ENCODE results near the gene DHRS11.
A peak's percentile ranks its signal among the peaks of the same experiment; 100 is the strongest.
"Not testable (repeated sequence)": the region's sequence is repeated elsewhere in the genome, so short reads cannot be mapped to it uniquely, and the experiment has no call there.

Gene DHRS11

GRCh38 chr17:36594626-36595401, 3.1 kb downstream of the DHRS11 start:
- no peak for DNase-seq

GRCh38 chr17:36597226-36597625, 5.5 kb downstream of the DHRS11 start:
- no peak for DNase-seq

GRCh38 chr17:36597866-36598777, 6.4 kb downstream of the DHRS11 start:
- no peak for DNase-seq

- no peak for DNase-seq
Observed at GRCh38 chr17:36598951-36599401, 7.3 kb downstream of the DHRS11 start.

GRCh38 chr17:36599546-36600250, 8.0 kb downstream of the DHRS11 start:
- DNase-seq = no peak

GRCh38 chr17:36600465-36600864, 8.8 kb downstream of the DHRS11 start:
- no peak for DNase-seq

- DNase-seq = peak in 3 of 6 experiments; percentile 37 to 51 (median 43)
Observed at GRCh38 chr17:36600936-36601302, 9.2 kb downstream of the DHRS11 start.

GRCh38 chr17:36601303-36602029, 9.8 kb downstream of the DHRS11 start, which contains the start of gene MRM1:
TSS of gene MRM1 (plus strand) at chr17:36601583. CDS start at chr17:36601811, 228 bp downstream.
- peak; percentile 57 to 85 (median 80) for DNase-seq

- DNase-seq = peak in 2 of 6 experiments; percentile 21 to 40
Observed at GRCh38 chr17:36602030-36602748, 10.5 kb downstream of the DHRS11 start.

GRCh38 chr17:36602924-36603384, 11.3 kb downstream of the DHRS11 start:
- peak; percentile 24 to 76 (median 66) for DNase-seq

- DNase-seq = not testable (repeated sequence)
Observed at GRCh38 chr17:36605028-36605427, 13.3 kb downstream of the DHRS11 start.

GRCh38 chr17:36608280-36608679, 16.6 kb downstream of the DHRS11 start:
- DNase-seq = no peak

- DNase-seq = no peak
Observed at GRCh38 chr17:36608794-36609497, 17.3 kb downstream of the DHRS11 start.

- DNase-seq = no peak
Observed at GRCh38 chr17:36609498-36609862, 17.8 kb downstream of the DHRS11 start.

GRCh38 chr17:36610474-36610873, 18.8 kb downstream of the DHRS11 start:
- no peak for DNase-seq

- no peak for DNase-seq
Observed at GRCh38 chr17:36611345-36612072, 19.8 kb downstream of the DHRS11 start.

- DNase-seq = no peak
Observed at GRCh38 chr17:36612323-36612722, 20.6 kb downstream of the DHRS11 start.

- DNase-seq = no peak
Observed at GRCh38 chr17:36613155-36613554, 21.5 kb downstream of the DHRS11 start.

- no peak for DNase-seq
Observed at GRCh38 chr17:36614081-36614480, 22.4 kb downstream of the DHRS11 start.

- no peak for DNase-seq
Observed at GRCh38 chr17:36614933-36615332, 23.3 kb downstream of the DHRS11 start.
